Thyroid gland (tissue), 4 donors: ENCODE measurements around the gene RSPRY1. TPM values are rescaled to one million over a fixed set of nuclear protein-coding genes. Genes with fewer than 3 reads are reported as not detected.

Experiments used
- DNase-seq, 2 donors: peaks; one replicate each; pipeline ENCODE4 v3.0.0-alpha.2; 2019
- H3K27ac ChIP-seq, 3 donors: fragments of 200-600 bp; sonication (generic); 1 replicate in 2 of 3; 2 replicates in 1 of 3; pipeline ENCODE4 v1.5.1; 2016 to 2019; ENCODE audit warnings: mild to moderate bottlenecking in 1 of 3, moderate library complexity in 1 of 3
- H3K27me3 ChIP-seq: fragments of 200-600 bp; sonication (generic); one replicate; pipeline ENCODE4 v1.5.1; 2019
- H3K36me3 ChIP-seq, 2 donors: fragments of 200-600 bp; sonication (generic); one replicate each; pipeline ENCODE4 v1.5.1; 2016 to 2019
- H3K4me1 ChIP-seq, 2 donors: fragments of 200-600 bp; sonication (generic); one replicate each; pipeline ENCODE4 v1.5.1; 2017 to 2019
- H3K4me3 ChIP-seq, 3 donors: fragments of 200-600 bp; sonication (generic); replicated peaks in 1 of 3; 1 replicate in 2 of 3; 2 replicates in 1 of 3; pipeline ENCODE4 v1.5.1; 2016; ENCODE audit warnings: mild to moderate bottlenecking in 1 of 3
- H3K9me3 ChIP-seq: fragments of 200-600 bp; sonication (generic); one replicate; pipeline ENCODE4 v1.5.1; 2017
- POLR2A ChIP-seq, 2 donors: fragments of 450-650 bp; IDR thresholded peaks; one replicate each; pipeline ENCODE4 v1.6.1; 2017; ENCODE audit warnings: antibody characterized with exemption in 2 of 2, mild to moderate bottlenecking in 2 of 2, moderate library complexity in 1 of 2
- WGBS, 2 donors: methylation state at CpG; one replicate each; pipeline ENCODE4 v1.1.5; 2017; 5-methylcytosine and 5-hydroxymethylcytosine counted together
- intact Hi-C: fragments of 100-400 bp; cut with DNase I; formaldehyde crosslinking; loops from one replicate; pipeline ENCODE4 v1.15.1; 2023
- total RNA-seq, 4 donors: library from RNA; depleted of rRNA; stranded (reverse); fragments of >200 nt; gene quantifications; one replicate each; pipeline ENCODE4 v1.2.3, GENCODE V29; 2016
- TF ChIP-seq, protein P1 (sequence below), 6 experiments: fragments of 200-600 bp in 3 of 6; fragments of 450-650 bp in 3 of 6; sonication (generic) in 3 of 6; IDR thresholded peaks; one replicate each; pipeline ENCODE4 v1.5.1; 2016 to 2019; ENCODE audit warnings: antibody characterized with exemption in 6 of 6, mild to moderate bottlenecking in 2 of 6, inconsistent platforms in 1 of 6, moderate library complexity in 1 of 6

Gene RSPRY1
- total RNA-seq, 4 donors from 2014 or later, result 42.6 to 59.2 (median 53.9) TPM

DNA sequence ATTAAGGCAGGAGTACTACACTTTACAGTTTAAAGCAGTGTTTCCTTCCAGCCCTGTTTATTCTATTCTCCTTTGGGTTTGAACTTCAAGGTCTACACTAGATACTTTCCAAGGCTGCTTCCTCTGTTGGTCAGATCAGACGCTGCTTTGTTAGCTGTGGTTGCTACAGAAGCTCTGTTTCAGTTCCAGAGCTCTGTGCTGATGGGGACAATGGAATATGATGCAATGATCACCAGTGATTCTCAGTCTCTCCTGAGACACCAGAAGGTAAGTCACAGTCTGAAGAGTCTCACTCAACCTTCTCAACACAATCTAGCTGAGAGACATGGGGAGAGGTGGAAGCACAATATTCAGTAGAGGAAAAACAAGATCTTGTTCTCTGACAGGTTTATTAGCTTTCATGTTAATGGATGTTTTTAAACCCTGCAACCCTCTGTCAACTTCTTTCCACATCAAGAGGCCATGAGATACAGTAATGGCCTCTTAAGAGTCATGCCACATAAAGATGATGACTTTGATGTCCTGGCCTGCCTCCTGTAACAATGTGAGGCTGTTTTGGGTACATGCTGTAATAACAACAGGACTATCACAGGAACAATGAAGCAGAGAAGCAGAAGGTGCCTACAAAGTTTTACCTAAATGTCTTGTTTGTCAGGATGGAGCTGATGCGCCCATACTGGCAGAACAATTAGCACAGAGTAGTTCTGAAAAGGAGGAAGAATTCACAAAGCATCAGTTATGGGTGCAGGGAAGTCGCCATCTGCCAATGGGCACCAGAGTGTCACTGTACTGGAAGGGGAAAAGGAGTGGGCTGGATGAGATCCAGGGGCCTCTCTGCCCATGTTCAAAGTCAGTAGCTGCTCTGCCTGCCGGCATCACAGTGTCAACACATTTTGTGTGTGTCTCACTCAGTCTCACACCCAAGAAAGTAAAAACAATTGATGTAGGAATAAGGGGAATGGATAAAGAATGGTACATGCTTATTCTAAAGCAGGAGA is 33.7 kb upstream of the RSPRY1 start:
- peak; percentile 39 to 43 for DNase-seq
- Histone ChIP-seq H3K27ac (peak overlapping the region in 2 of 3 donors; percentile 63 to 88), H3K27me3 (no peaks in the 10 kb centered on the region), H3K4me3 (no peak overlapping the region), H3K9me3 (no peaks in the 10 kb centered on the region), H3K36me3 (peaks cover 15 to 17% of the 10 kb centered on the region in 2 donors), H3K4me1 (peaks cover 29 to 53% of the 10 kb centered on the region in 2 donors)
- WGBS, 2 donors, result 69 to 76% methylated on average over 4 of the region's 4 CpGs
- intact Hi-C loops, result no loop called here
- TF ChIP-seq, protein P1, sequence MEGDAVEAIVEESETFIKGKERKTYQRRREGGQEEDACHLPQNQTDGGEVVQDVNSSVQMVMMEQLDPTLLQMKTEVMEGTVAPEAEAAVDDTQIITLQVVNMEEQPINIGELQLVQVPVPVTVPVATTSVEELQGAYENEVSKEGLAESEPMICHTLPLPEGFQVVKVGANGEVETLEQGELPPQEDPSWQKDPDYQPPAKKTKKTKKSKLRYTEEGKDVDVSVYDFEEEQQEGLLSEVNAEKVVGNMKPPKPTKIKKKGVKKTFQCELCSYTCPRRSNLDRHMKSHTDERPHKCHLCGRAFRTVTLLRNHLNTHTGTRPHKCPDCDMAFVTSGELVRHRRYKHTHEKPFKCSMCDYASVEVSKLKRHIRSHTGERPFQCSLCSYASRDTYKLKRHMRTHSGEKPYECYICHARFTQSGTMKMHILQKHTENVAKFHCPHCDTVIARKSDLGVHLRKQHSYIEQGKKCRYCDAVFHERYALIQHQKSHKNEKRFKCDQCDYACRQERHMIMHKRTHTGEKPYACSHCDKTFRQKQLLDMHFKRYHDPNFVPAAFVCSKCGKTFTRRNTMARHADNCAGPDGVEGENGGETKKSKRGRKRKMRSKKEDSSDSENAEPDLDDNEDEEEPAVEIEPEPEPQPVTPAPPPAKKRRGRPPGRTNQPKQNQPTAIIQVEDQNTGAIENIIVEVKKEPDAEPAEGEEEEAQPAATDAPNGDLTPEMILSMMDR (IDR thresholded peaks at IDR 0.05), result no peak
- TF ChIP-seq POLR2A (IDR thresholded peaks at IDR 0.05), result no peak

DNA sequence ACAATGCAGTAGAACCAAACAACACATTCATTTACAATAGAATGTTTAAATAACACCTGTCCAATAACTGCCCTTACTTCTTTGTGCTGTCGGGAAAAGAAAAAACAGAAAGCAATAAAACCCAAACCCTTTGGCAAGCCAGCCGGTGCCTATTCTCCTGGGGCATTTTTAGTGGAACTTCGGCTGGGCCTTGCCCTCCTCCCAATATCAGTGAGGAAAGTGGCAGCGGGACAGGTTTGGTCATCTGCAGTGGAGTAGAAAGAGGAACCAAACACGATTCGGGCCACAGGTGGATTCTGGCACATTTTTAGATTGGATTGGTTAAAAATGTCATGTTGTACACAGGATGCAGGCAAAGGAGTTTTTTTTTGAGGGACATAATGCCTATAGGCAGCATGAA is 32.3 kb upstream of the RSPRY1 start:
- Histone ChIP-seq H3K27me3 (no peaks in the 10 kb centered on the region), H3K36me3 (peaks cover 15 to 20% of the 10 kb centered on the region in 2 donors), H3K4me3 (no peak overlapping the region), H3K9me3 (no peaks in the 10 kb centered on the region), H3K4me1 (peaks cover 21 to 39% of the 10 kb centered on the region in 2 donors), H3K27ac (no peak overlapping the region)
- DNase-seq, result no peak
- WGBS, 2 donors, result 91 to 95% methylated on average over 6 of the region's 6 CpGs
- intact Hi-C loops, result no loop called here
- TF ChIP-seq POLR2A (IDR thresholded peaks at IDR 0.05), result no peak
- TF ChIP-seq, protein P1 (IDR thresholded peaks at IDR 0.05), result no peak

DNA sequence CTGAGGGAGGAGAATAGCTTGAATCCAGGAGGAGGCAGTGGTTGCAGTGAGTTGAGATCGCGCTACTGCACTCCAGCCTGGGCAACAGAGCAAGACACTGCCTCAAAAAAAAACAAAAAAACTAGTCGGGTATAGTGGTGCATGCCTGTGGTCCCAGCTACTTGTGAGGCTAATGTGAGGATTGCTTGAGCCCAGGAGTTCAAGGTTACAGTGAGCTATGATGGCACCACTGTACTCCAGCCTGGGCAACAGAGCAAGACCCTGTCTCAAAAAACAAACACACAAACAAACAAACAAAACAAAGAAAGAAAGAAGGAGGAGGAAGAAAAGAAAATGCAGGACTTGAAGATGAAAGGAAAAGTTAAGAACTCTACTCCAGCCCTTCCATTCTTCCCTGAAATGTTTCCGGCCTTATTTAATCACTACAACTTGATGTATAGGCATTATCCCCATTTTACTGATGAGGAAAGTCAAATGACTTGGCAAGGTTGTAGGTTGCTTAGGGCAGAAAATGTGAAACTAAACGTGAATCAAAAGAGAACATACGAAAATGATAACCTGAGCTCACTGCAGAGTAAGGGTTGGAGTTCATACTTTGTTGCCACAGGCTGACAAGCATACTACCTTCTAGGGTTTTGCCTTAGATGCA is 30.3 kb upstream of the RSPRY1 start:
- Histone ChIP-seq H3K9me3 (no peaks in the 10 kb centered on the region), H3K4me3 (no peak overlapping the region), H3K4me1 (peaks cover 10 to 19% of the 10 kb centered on the region in 2 donors), H3K27ac (no peak overlapping the region), H3K27me3 (no peaks in the 10 kb centered on the region), H3K36me3 (peaks cover 18 to 20% of the 10 kb centered on the region in 2 donors)
- no peak for DNase-seq
- intact Hi-C loops, result no loop called here
- TF ChIP-seq, protein P1 (IDR thresholded peaks at IDR 0.05), result no peak
- no peak for TF ChIP-seq POLR2A (IDR thresholded peaks at IDR 0.05)
- WGBS, 2 donors, result 86 to 87% methylated on average over 6 of the region's 6 CpGs

DNA sequence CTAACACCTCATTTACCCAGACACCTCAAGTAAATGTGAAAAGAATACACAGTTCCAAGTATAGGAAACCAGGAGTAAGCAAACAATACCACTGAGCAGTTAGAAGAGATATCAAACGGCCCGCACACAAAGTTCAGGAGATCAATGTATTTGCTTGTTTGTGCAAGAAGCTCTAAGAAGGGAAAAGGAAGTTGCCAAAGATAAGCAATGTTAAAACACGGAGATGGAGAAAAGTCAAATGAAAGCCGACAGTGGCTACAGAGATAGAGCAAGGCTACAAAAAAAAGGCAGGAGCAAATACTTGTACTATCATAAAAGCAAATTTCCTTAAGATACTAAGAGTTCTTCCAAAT is 29.8 kb upstream of the RSPRY1 start:
- no peak for DNase-seq
- Histone ChIP-seq H3K4me1 (peaks cover 5 to 14% of the 10 kb centered on the region in 2 donors), H3K27me3 (no peaks in the 10 kb centered on the region), H3K27ac (no peak overlapping the region), H3K36me3 (peaks cover 18 to 20% of the 10 kb centered on the region in 2 donors), H3K4me3 (no peak overlapping the region), H3K9me3 (no peaks in the 10 kb centered on the region)
- 78 to 79% methylated on average over 4 of the region's 4 CpGs for WGBS, 2 donors
- TF ChIP-seq, protein P1 (IDR thresholded peaks at IDR 0.05), result no peak
- TF ChIP-seq POLR2A (IDR thresholded peaks at IDR 0.05), result no peak
- intact Hi-C loops, result no loop called here
